Activated B cell treated with CpG ODN at 0.5 μM for 24 hours (primary cell): ENCODE measurements around the gene AFF4. TPM values are rescaled to one million over a fixed set of nuclear protein-coding genes. Genes with fewer than 3 reads are reported as not detected.
A peak's percentile ranks its signal among the peaks of the same experiment; 100 is the strongest.

Experiments
- ATAC-seq: fragments of 200-7000 bp; cut with Tn5 transposase; one replicate; pipeline ENCODE4 v1.10.0; 2021; ENCODE audit warnings: low read depth, mild to moderate bottlenecking, moderate library complexity
- CTCF ChIA-PET: fragments of 350-600 bp; sonication (Branson Sonifier 250); formaldehyde crosslinking; loops from one replicate; lab custom pipeline; 2021; ENCODE audit warnings: antibody characterized with exemption; lab: Charles Lee
- POLR2A ChIA-PET: fragments of 350-600 bp; sonication (Branson Sonifier 250); formaldehyde crosslinking; loops from one replicate; lab custom pipeline; 2021; ENCODE audit warnings: antibody characterized with exemption; lab: Charles Lee
- DNase-seq: peaks from one replicate; pipeline ENCODE4 v3.0.0; 2022
- H3K27ac Mint-ChIP-seq: one replicate; pipeline ENCODE4 v1.8.0; 2020; ENCODE audit warnings: mixed read lengths
- H3K27me3 Mint-ChIP-seq: one replicate; pipeline ENCODE4 v1.8.0; 2021; ENCODE audit warnings: mixed read lengths
- H3K36me3 Mint-ChIP-seq: one replicate; pipeline ENCODE4 v1.8.0; 2021; ENCODE audit warnings: low read depth, mixed read lengths
- H3K4me1 Mint-ChIP-seq: one replicate; pipeline ENCODE4 v1.8.0; 2021; ENCODE audit warnings: mixed read lengths
- H3K4me3 Mint-ChIP-seq: one replicate; pipeline ENCODE4 v1.8.0; 2020; ENCODE audit warnings: mild to moderate bottlenecking, mixed read lengths
- H3K9me3 Mint-ChIP-seq: one replicate; pipeline ENCODE4 v1.8.0; 2020; ENCODE audit warnings: mixed read lengths
- CTCF ChIP-seq: fragments of 200-600 bp; IDR thresholded peaks from one replicate; pipeline ENCODE4 v1.8.0; 2022; ENCODE audit warnings: antibody characterized with exemption, mild to moderate bottlenecking
- intact Hi-C: fragments of 100-400 bp; cut with micrococcal nuclease; formaldehyde crosslinking; loops from one replicate; pipeline ENCODE4 v1.15.1; 2024
- total RNA-seq: library from RNA; stranded (reverse); gene quantifications from 2 replicates; pipeline ENCODE4 v1.2.3, GENCODE V29; 2022

Gene AFF4
- total RNA-seq, 1 donor from 2014 or later: 51.8 TPM

DNA sequence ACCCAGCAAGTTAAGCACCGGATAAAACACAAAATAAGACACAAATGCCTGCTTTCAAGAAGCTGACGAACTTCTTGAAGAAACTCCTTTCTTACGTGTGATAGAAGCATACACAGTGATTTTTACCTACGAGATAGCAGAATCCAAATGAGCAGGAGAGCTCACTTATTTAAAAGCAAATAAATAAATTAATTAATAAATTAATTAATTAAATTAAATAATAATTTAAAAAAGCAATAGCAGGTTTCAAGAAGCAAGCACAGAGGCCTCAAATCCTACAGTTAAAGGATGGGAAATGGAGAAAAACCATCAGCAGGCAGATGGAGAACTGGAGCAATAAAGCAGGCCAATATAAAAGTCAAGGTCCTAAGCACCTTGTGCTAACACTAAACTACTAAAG lies 72.6 kb downstream of the AFF4 start:
- ATAC-seq: no peak
- peaks cover 76% of the 10 kb centered on the region for H3K36me3 Mint-ChIP-seq
- no peak overlapping the region for H3K27ac Mint-ChIP-seq
- no peak for TF ChIP-seq CTCF
- CTCF ChIA-PET: interaction anchor here (0.9 kb wide), 1 partner anchor 29 kb away, joined by 3 read pairs; no protein-coding TSS in a partner anchor
- intact Hi-C loops: no loop called here
- H3K27me3 Mint-ChIP-seq: no peaks in the 10 kb centered on the region
- H3K9me3 Mint-ChIP-seq: no peaks in the 10 kb centered on the region
- POLR2A ChIA-PET: no interaction called here
- H3K4me3 Mint-ChIP-seq: no peak overlapping the region
- H3K4me1 Mint-ChIP-seq: peaks cover 9% of the 10 kb centered on the region
- no peak for DNase-seq

DNA sequence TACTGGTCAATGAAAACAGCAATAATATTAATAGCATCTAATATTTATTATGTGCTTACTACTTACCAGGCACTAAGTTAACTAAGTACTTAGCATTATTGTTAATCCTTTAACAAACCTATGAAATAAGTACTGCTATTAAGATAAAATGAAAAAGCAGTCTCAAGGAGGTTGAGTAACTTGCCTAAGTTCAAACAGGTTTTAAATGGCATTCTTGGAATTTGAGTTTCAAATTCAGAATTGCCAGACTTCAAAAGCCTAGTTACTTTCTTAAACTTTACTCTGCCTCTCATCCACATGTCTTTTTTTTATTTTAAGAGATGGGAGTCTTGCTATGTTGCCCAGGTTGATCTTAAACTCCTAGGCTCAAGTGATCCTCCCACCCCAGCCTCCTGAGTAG lies 73.9 kb downstream of the AFF4 start:
- peaks cover 10% of the 10 kb centered on the region for H3K4me1 Mint-ChIP-seq
- no peak for TF ChIP-seq CTCF
- no peak for DNase-seq
- H3K27me3 Mint-ChIP-seq: no peaks in the 10 kb centered on the region
- intact Hi-C loops: loop anchor here (10.0 kb wide), 1 partner anchor 295 kb away; no protein-coding TSS in a partner anchor
- H3K27ac Mint-ChIP-seq: no peak overlapping the region
- no peak overlapping the region for H3K4me3 Mint-ChIP-seq
- H3K36me3 Mint-ChIP-seq: peaks cover 77% of the 10 kb centered on the region
- ATAC-seq: no peak
- ChIA-PET CTCF (no interaction called here), POLR2A (interaction anchor here (0.6 kb wide), 1 partner anchor 531 kb away, joined by 5 read pairs; no protein-coding TSS in a partner anchor)
- H3K9me3 Mint-ChIP-seq: no peaks in the 10 kb centered on the region

GRCh38 chr5:132887283-132887682 lies 76.2 kb downstream of the AFF4 start:
- Mint-ChIP-seq H3K9me3 (no peaks in the 10 kb centered on the region), H3K36me3 (peaks cover 77% of the 10 kb centered on the region), H3K4me3 (no peak overlapping the region), H3K27me3 (no peaks in the 10 kb centered on the region), H3K4me1 (peaks cover 12% of the 10 kb centered on the region), H3K27ac (no peak overlapping the region)
- ATAC-seq (no peak), DNase-seq (no peak)
- no peak for TF ChIP-seq CTCF
- ChIA-PET CTCF (no interaction called here), POLR2A (no interaction called here)
- intact Hi-C loops: loop anchor here (10.0 kb wide), 1 partner anchor 292 kb away; no protein-coding TSS in a partner anchor

DNA sequence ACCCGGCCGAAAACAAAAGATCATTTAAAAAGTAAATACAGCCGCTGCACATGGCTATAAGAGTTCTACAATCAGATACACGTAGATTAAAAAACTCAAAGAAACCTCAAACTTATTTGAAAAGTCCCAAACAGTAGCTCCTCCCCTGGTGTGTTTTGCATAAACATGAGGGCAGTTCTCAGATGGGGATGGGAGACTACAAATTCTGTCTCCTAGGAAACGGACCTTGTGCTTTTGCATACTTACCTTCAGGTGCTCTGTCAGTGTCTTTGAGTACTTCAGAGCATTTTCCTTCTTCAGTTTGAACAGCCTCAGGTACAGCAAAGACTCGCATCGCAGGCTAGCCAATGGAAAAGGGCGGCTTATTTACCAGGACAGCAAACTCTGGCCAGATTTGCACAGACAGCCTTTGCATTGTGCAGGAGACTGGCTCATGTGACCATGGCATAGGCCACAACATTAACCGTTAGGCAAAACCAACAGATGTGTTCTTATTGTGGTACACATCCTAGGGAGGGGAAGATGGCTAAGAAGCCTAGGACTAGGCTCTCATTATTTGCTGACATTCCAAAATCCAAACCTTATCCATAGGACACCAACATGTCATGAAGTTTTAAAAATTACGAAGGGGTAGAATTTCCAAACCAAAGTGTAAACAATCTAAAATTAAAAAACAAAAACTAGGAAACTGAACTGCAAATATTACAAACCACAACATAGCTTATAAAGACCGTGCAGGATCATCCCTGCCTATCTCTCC lies 77.2 kb downstream of the AFF4 start:
- POLR2A ChIA-PET: interaction anchor here (0.5 kb wide), 1 partner anchor 53 kb away, joined by 5 read pairs; no protein-coding TSS in a partner anchor
- H3K27me3 Mint-ChIP-seq: no peaks in the 10 kb centered on the region
- H3K9me3 Mint-ChIP-seq: no peaks in the 10 kb centered on the region
- TF ChIP-seq CTCF: no peak
- H3K4me1 Mint-ChIP-seq: peaks cover 12% of the 10 kb centered on the region
- peaks cover 73% of the 10 kb centered on the region for H3K36me3 Mint-ChIP-seq
- no peak overlapping the region for H3K4me3 Mint-ChIP-seq
- H3K27ac Mint-ChIP-seq: peak overlapping the region; percentile 62
- DNase-seq (no peak), ATAC-seq (peak; percentile 72)
- intact Hi-C loops: loop anchor here (10.0 kb wide), 1 partner anchor 291 kb away; no protein-coding TSS in a partner anchor
- CTCF ChIA-PET: interaction anchor here (0.7 to 2.0 kb wide), 2 partner anchors 132 to 500 kb away, joined by 3 to 4 read pairs; no protein-coding TSS in a partner anchor

GRCh38 chr5:132884548-132884947 lies 78.9 kb downstream of the AFF4 start:
- H3K4me1 Mint-ChIP-seq: peaks cover 12% of the 10 kb centered on the region
- H3K36me3 Mint-ChIP-seq: peaks cover 79% of the 10 kb centered on the region
- POLR2A ChIA-PET: no interaction called here
- ATAC-seq (no peak), DNase-seq (no peak)
- intact Hi-C loops: loop anchor here (10.0 kb wide), 1 partner anchor 290 kb away; no protein-coding TSS in a partner anchor
- H3K9me3 Mint-ChIP-seq: no peaks in the 10 kb centered on the region
- H3K27ac Mint-ChIP-seq: no peak overlapping the region
- CTCF ChIA-PET: interaction anchor here (1.7 to 2.0 kb wide), 4 partner anchors 54 to 498 kb away, joined by 4 to 8 read pairs (median 7); partner anchors contain the start of gene SHROOM1
- no peaks in the 10 kb centered on the region for H3K27me3 Mint-ChIP-seq
- TF ChIP-seq CTCF: no peak
- H3K4me3 Mint-ChIP-seq: no peak overlapping the region
